Activated naive CD4-positive, alpha-beta T cell treated with anti-CD3 and anti-CD28 coated beads for 36 hours (primary cell): ENCODE results near the gene NTNG1. TPM values are rescaled to one million over a fixed set of nuclear protein-coding genes. Genes with fewer than 3 reads are reported as not detected.
"Not testable (repeated sequence)": the region's sequence is repeated elsewhere in the genome, so short reads cannot be mapped to it uniquely, and the experiment has no call there.

Experiments used
- CTCF ChIA-PET: fragments of 350-600 bp; sonication (Branson Sonifier 250); formaldehyde crosslinking; loops from one replicate; lab custom pipeline; 2021; ENCODE audit warnings: antibody characterized with exemption; lab: Charles Lee
- DNase-seq: peaks from one replicate; pipeline ENCODE4 v3.0.0-alpha.2; 2020
- H3K27ac Mint-ChIP-seq: one replicate; pipeline ENCODE4 v1.8.0; 2021; ENCODE audit warnings: mild to moderate bottlenecking, mixed read lengths
- H3K27me3 Mint-ChIP-seq: one replicate; pipeline ENCODE4 v1.8.0; 2021; ENCODE audit warnings: low read depth, mixed read lengths
- H3K36me3 Mint-ChIP-seq: one replicate; pipeline ENCODE4 v1.8.0; 2021; ENCODE audit warnings: low read depth, mixed read lengths
- H3K4me1 Mint-ChIP-seq: one replicate; pipeline ENCODE4 v1.8.0; 2021; ENCODE audit warnings: low read depth, mixed read lengths
- H3K4me3 Mint-ChIP-seq: one replicate; pipeline ENCODE4 v1.8.0; 2021; ENCODE audit warnings: mild to moderate bottlenecking, moderate library complexity, mixed read lengths
- H3K9me3 Mint-ChIP-seq: one replicate; pipeline ENCODE4 v1.8.0; 2021; ENCODE audit warnings: mixed read lengths
- intact Hi-C: fragments of 100-400 bp; cut with micrococcal nuclease; formaldehyde crosslinking; loops from one replicate; pipeline ENCODE4 v1.15.1; 2023
- total RNA-seq, 2 experiments: library from RNA; stranded (reverse); gene quantifications; one replicate each; pipeline ENCODE4 v1.2.3, GENCODE V29; 2021

Gene NTNG1
- total RNA-seq, result not detected

DNA sequence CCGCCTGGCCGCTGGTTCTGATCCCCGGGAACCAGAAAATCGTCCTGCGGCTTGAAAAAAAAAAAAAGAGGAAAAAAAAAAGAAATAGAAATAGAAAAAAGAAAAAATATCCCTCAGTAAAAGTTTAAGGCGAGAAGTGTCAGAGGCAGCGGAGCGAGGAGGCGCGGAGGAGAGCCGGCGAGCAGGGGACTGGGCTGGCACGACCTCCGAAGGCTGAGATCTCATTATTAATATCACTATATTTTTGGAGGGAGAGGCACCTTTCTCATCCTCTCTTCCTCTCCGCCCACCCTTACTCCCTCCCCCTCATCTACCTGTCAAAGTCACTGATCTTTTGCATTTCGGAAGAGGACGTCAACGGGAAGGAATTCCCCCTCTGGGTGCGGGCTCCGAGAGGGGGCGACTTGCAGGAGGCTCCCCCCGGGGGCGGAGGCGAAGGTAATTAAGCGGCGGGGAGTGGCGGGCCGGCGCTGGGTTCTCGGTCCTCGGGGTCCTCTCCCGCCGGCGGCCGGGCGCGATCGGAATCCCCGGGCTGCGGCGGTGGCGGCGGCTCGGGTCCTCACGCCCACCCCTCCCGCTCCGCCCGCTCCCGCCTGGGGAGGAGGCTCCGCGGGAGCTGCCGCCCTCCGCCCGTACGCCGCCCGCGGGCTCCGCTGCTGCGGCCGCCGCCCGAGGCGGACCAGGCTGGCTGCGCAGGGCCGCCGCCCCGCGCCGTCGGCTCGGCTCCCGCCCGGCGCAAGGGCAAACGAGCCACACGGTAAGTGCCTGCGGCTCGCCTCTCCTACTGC is at the start of gene NTNG1:
Gene NTNG1 (plus strand): TSS at position 337 of the 788 bp plus-strand sequence.
- CTCF ChIA-PET, result no interaction called here
- Mint-ChIP-seq H3K27ac (no peak within 1 kb of the TSS), H3K27me3 (peaks cover 57% of the 10 kb centered on the region), H3K36me3 (no peaks in the 10 kb centered on the region), H3K9me3 (no peaks in the 10 kb centered on the region), H3K4me1 (peaks cover 16% of the 10 kb centered on the region), H3K4me3 (peak within 1 kb of the TSS; percentile 73)
- intact Hi-C loops, result loop anchor here (1.0 kb wide), 1 partner anchor 83 kb away; no protein-coding TSS in a partner anchor
- peak; percentile 9 for DNase-seq

GRCh38 chr1:107091418-107091817 is 49.4 kb upstream of the NTNG1 start:
- Mint-ChIP-seq H3K9me3 (peaks cover 3% of the 10 kb centered on the region), H3K4me3 (no peak overlapping the region), H3K4me1 (no peaks in the 10 kb centered on the region), H3K36me3 (peaks cover 2% of the 10 kb centered on the region), H3K27me3 (peaks cover 4% of the 10 kb centered on the region), H3K27ac (no peak overlapping the region)
- no peak for DNase-seq
- CTCF ChIA-PET, result no interaction called here
- intact Hi-C loops, result no loop called here

GRCh38 chr1:107093395-107093794 is 47.4 kb upstream of the NTNG1 start:
- H3K4me1 Mint-ChIP-seq, H3K36me3 Mint-ChIP-seq, H3K9me3 Mint-ChIP-seq, H3K27ac Mint-ChIP-seq, DNase-seq, H3K4me3 Mint-ChIP-seq, intact Hi-C loops, CTCF ChIA-PET: not testable (repeated sequence)
- peaks cover 10% of the 10 kb centered on the region for H3K27me3 Mint-ChIP-seq

- CTCF ChIA-PET, result no interaction called here
- Mint-ChIP-seq H3K36me3 (no peaks in the 10 kb centered on the region), H3K27me3 (peaks cover 10% of the 10 kb centered on the region), H3K4me3 (no peak overlapping the region), H3K4me1 (no peaks in the 10 kb centered on the region), H3K9me3 (no peaks in the 10 kb centered on the region), H3K27ac (no peak overlapping the region)
- intact Hi-C loops, result no loop called here
- DNase-seq, result no peak
Measured at GRCh38 chr1:107095647-107096046, 45.2 kb upstream of the NTNG1 start.

DNA sequence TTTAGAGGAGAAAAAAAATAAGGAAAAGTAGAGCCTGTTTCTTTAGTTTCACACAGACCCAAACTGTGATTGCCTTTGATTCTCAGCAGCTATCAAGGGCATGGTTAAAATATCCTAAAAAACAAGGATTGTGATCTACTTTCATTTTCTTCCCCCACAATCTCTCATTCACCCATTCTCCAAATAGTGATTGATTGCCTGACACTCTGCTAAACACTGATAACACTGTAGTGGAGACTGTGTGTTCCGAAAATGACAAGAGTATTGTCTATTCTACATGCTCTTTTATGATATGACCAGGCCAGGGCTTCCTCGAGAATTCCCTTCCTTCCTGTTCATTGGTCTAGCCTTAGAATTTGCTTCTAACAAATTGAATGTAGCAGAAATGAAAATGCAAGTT is 44.1 kb upstream of the NTNG1 start:
- Mint-ChIP-seq H3K27me3 (peaks cover 13% of the 10 kb centered on the region), H3K4me3 (no peak overlapping the region), H3K27ac (no peak overlapping the region), H3K9me3 (no peaks in the 10 kb centered on the region), H3K4me1 (no peaks in the 10 kb centered on the region), H3K36me3 (no peaks in the 10 kb centered on the region)
- no peak for DNase-seq
- intact Hi-C loops, result no loop called here
- CTCF ChIA-PET, result no interaction called here

- no peaks in the 10 kb centered on the region for H3K4me1 Mint-ChIP-seq
- H3K4me3 Mint-ChIP-seq, result no peak overlapping the region
- CTCF ChIA-PET, result no interaction called here
- H3K36me3 Mint-ChIP-seq, result no peaks in the 10 kb centered on the region
- no peaks in the 10 kb centered on the region for H3K9me3 Mint-ChIP-seq
- intact Hi-C loops, result no loop called here
- H3K27me3 Mint-ChIP-seq, result peaks cover 11% of the 10 kb centered on the region
- no peak for DNase-seq
- no peak overlapping the region for H3K27ac Mint-ChIP-seq
Measured at GRCh38 chr1:107098961-107099360, 41.9 kb upstream of the NTNG1 start.

GRCh38 chr1:107100331-107100984 is 40.4 kb upstream of the NTNG1 start:
- no peak overlapping the region for H3K4me3 Mint-ChIP-seq
- H3K27me3 Mint-ChIP-seq, result peaks cover 9% of the 10 kb centered on the region
- H3K27ac Mint-ChIP-seq, result no peak overlapping the region

DNA sequence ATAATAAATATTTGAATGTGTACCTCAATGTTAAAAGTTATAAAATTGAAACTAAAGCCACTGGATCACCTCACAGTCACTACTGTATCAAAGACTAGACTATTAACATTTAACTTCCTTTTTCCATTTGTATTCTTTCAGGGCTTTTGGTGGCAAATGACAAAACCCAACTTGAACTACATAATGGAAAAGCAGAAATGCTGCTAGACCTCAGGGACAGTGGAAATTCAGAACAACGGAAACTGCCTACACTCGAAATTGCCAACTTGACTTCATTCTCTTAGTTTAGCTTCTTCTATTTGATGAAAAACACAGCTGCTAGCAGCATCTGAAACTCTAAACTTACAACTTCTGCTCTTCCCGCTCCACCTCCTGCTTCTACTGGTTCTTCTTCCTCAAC is 34.9 kb upstream of the NTNG1 start:
- CTCF ChIA-PET, result no interaction called here
- no peak overlapping the region for H3K27ac Mint-ChIP-seq

More at GRCh38 chr1:107100331-107100984, 40.4 kb upstream of the NTNG1 start:
- intact Hi-C loops, result no loop called here
- DNase-seq, result no peak
- Mint-ChIP-seq H3K36me3 (no peaks in the 10 kb centered on the region), H3K9me3 (no peaks in the 10 kb centered on the region), H3K4me1 (no peaks in the 10 kb centered on the region)
- CTCF ChIA-PET, result no interaction called here

GRCh38 chr1:107110326-107110725 is 30.5 kb upstream of the NTNG1 start:
- H3K27me3 Mint-ChIP-seq, result peaks cover under 1% of the 10 kb centered on the region
- intact Hi-C loops, result no loop called here
- H3K9me3 Mint-ChIP-seq, result no peaks in the 10 kb centered on the region
- no peak overlapping the region for H3K27ac Mint-ChIP-seq
- H3K4me3 Mint-ChIP-seq, result no peak overlapping the region
- DNase-seq, result no peak
- no peaks in the 10 kb centered on the region for H3K36me3 Mint-ChIP-seq
- no peaks in the 10 kb centered on the region for H3K4me1 Mint-ChIP-seq
- CTCF ChIA-PET, result no interaction called here

More for the DNA sequence above, 34.9 kb upstream of the NTNG1 start:
- H3K4me3 Mint-ChIP-seq, result no peak overlapping the region
- H3K9me3 Mint-ChIP-seq, result no peaks in the 10 kb centered on the region
- H3K4me1 Mint-ChIP-seq, result no peaks in the 10 kb centered on the region
- intact Hi-C loops, result no loop called here
- peaks cover 3% of the 10 kb centered on the region for H3K27me3 Mint-ChIP-seq
- H3K36me3 Mint-ChIP-seq, result no peaks in the 10 kb centered on the region
- no peak for DNase-seq

DNA sequence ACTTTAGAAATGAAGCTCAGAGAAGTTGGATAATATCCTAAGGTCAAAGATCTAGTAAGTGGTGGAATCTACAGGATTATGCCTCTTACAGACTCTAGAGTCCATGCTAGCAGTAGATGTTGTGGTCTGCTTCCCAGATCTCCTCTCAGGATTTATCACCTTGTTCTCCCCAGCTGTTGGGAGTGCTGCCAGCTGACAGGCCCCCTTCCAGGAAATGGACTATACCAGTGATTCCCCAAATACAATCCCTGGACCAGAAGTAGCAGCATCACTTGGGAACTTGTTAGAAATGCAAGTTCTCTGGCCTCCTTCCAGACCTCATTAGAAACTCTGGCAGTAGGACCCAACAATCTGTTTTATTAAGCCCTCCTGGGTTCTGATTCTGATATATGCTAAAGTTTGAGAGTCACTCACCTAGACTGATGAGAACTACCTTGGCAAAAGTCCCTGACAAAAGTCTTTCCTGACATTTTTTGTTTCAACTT is 24.5 kb upstream of the NTNG1 start:
- CTCF ChIA-PET, result no interaction called here
- Mint-ChIP-seq H3K4me1 (no peaks in the 10 kb centered on the region), H3K27me3 (peaks cover 21% of the 10 kb centered on the region), H3K4me3 (no peak overlapping the region), H3K9me3 (no peaks in the 10 kb centered on the region), H3K27ac (no peak overlapping the region), H3K36me3 (no peaks in the 10 kb centered on the region)
- no peak for DNase-seq
- intact Hi-C loops, result no loop called here

DNA sequence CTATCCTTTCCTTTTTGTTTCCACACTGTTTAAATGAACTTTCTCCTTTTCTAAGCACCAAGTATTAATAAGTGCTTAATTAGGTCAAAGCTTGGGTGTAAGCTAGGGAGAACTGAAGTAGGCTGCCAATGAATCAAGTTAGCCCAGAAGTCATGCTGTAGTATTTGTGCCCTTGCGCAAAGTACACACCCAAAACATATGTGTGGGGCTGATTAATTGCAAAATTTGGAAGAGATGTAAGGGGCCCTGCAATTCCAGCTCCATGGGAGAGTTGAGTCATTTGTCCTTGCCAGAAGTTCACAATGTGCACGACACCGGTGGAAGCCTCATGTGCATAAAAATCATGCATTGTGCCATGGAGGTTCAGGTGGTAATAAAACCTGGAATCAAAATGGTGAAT is 18.6 kb upstream of the NTNG1 start:
- CTCF ChIA-PET, result no interaction called here
- no peak for DNase-seq
- Mint-ChIP-seq H3K4me3 (no peak overlapping the region), H3K9me3 (no peaks in the 10 kb centered on the region), H3K27ac (no peak overlapping the region), H3K27me3 (peaks cover 17% of the 10 kb centered on the region), H3K4me1 (no peaks in the 10 kb centered on the region), H3K36me3 (no peaks in the 10 kb centered on the region)
- intact Hi-C loops, result no loop called here

GRCh38 chr1:107123741-107124140 is 17.1 kb upstream of the NTNG1 start:
- Mint-ChIP-seq H3K36me3 (no peaks in the 10 kb centered on the region), H3K4me1 (no peaks in the 10 kb centered on the region), H3K27me3 (peaks cover 16% of the 10 kb centered on the region), H3K4me3 (no peak overlapping the region), H3K27ac (no peak overlapping the region), H3K9me3 (no peaks in the 10 kb centered on the region)
- intact Hi-C loops, result no loop called here
- CTCF ChIA-PET, result no interaction called here
- no peak for DNase-seq

GRCh38 chr1:107124694-107125093 is 16.1 kb upstream of the NTNG1 start:
- Mint-ChIP-seq H3K27me3 (peaks cover 12% of the 10 kb centered on the region), H3K27ac (no peak overlapping the region), H3K4me1 (no peaks in the 10 kb centered on the region), H3K36me3 (no peaks in the 10 kb centered on the region), H3K9me3 (no peaks in the 10 kb centered on the region), H3K4me3 (no peak overlapping the region)
- intact Hi-C loops, result no loop called here
- CTCF ChIA-PET, result no interaction called here
- no peak for DNase-seq
